ENCODE data around the gene CCDC144A. TPM values are rescaled to one million over a fixed set of nuclear protein-coding genes. Genes with fewer than 3 reads are reported as not detected.
"Not testable (repeated sequence)": the region's sequence is repeated elsewhere in the genome, so short reads cannot be mapped to it uniquely, and the experiment has no call there.

Gene CCDC144A
- total RNA-seq, 2 experiments from 2014 or later = 0.03 to 0.36 TPM

- Histone ChIP-seq H3K79me2 (ENCODE audit: insufficient read depth, low read depth, low read length) (no peaks in the 10 kb centered on the region), H3K9me3 (ENCODE audit: low read length) (no peaks in the 10 kb centered on the region), H4K20me1 (ENCODE audit: insufficient read depth, low read length) (no peaks in the 10 kb centered on the region), H3K36me3 (ENCODE audit: insufficient read depth, low read length) (no peaks in the 10 kb centered on the region), H2AFZ (ENCODE audit: low read length) (no peak overlapping the region), H3K4me3 (ENCODE audit: low read depth, low read length, poor library complexity, severe bottlenecking) (no peak overlapping the region), H3K27ac (ENCODE audit: low read depth, low read length, poor library complexity, severe bottlenecking) (no peak overlapping the region), H3K4me2 (ENCODE audit: low read length) (no peak overlapping the region), H3K9me2 (ENCODE audit: insufficient read depth, low read length) (no peaks in the 10 kb centered on the region), H3K4me1 (ENCODE audit: insufficient read depth, low read length, poor library complexity, severe bottlenecking) (no peaks in the 10 kb centered on the region)
- intact Hi-C loops (cut with micrococcal nuclease; ENCODE audit: unreplicated experiment) = no loop called here
- CTCF ChIA-PET (ENCODE audit: unreplicated experiment) = no interaction called here
- no peak for DNase-seq (ENCODE audit: low spot score)
- no TSS peak for BruUV-seq (replicated peaks)
- POLR2A ChIA-PET = no interaction called here
- TF ChIP-seq, protein P1, sequence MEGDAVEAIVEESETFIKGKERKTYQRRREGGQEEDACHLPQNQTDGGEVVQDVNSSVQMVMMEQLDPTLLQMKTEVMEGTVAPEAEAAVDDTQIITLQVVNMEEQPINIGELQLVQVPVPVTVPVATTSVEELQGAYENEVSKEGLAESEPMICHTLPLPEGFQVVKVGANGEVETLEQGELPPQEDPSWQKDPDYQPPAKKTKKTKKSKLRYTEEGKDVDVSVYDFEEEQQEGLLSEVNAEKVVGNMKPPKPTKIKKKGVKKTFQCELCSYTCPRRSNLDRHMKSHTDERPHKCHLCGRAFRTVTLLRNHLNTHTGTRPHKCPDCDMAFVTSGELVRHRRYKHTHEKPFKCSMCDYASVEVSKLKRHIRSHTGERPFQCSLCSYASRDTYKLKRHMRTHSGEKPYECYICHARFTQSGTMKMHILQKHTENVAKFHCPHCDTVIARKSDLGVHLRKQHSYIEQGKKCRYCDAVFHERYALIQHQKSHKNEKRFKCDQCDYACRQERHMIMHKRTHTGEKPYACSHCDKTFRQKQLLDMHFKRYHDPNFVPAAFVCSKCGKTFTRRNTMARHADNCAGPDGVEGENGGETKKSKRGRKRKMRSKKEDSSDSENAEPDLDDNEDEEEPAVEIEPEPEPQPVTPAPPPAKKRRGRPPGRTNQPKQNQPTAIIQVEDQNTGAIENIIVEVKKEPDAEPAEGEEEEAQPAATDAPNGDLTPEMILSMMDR (conservative IDR thresholded peaks at IDR 0.05; ENCODE audit: low read length) = no peak
- TF ChIP-seq EZH2phosphoT487 (IDR thresholded peaks at IDR 0.05; ENCODE audit: borderline replicate concordance, low read depth, low read length) = no peak
Observed at GRCh38 chr17:16820979-16821543, 131.0 kb downstream of the CCDC144A start.

DNA sequence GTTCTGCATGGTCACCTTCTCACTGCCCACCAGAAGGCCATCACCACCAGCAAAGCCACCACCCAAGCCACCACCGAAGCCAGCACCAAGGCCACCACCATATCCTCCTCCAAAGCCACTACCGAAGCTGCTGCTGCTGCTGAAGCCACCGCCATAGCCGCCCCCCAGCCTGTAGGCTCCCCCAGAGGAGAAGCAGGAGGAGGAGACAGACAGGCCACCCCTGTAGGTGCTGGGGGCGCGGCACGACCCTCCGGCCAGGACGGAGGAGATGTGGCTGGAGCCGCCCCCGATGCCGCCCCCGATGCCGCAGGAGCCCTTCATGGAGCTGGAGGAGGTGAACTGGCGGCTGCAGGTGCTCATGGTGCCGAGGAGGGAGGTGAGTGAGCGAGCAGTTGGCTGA lies 132.1 kb downstream of the CCDC144A start:
- H3K9me2 ChIP-seq (ENCODE audit: insufficient read depth, low read length); H3K4me3 ChIP-seq (ENCODE audit: low read depth, low read length, poor library complexity, severe bottlenecking); H3K79me2 ChIP-seq (ENCODE audit: insufficient read depth, low read depth, low read length); BruUV-seq (replicated peaks); CTCF ChIA-PET (ENCODE audit: unreplicated experiment); H3K36me3 ChIP-seq (ENCODE audit: insufficient read depth, low read length); POLR2A ChIA-PET; H3K4me1 ChIP-seq (ENCODE audit: insufficient read depth, low read length, poor library complexity, severe bottlenecking); H2AFZ ChIP-seq (ENCODE audit: low read length); H3K27ac ChIP-seq (ENCODE audit: low read depth, low read length, poor library complexity, severe bottlenecking); H3K9me3 ChIP-seq (ENCODE audit: low read length); H4K20me1 ChIP-seq (ENCODE audit: insufficient read depth, low read length); DNase-seq (ENCODE audit: low spot score); H3K4me2 ChIP-seq (ENCODE audit: low read length); intact Hi-C loops (cut with micrococcal nuclease; ENCODE audit: unreplicated experiment): not testable (repeated sequence)

- H2AFZ ChIP-seq (ENCODE audit: low read length); CTCF ChIA-PET (ENCODE audit: unreplicated experiment); H4K20me1 ChIP-seq (ENCODE audit: insufficient read depth, low read length); POLR2A ChIA-PET; BruUV-seq (replicated peaks); H3K4me1 ChIP-seq (ENCODE audit: insufficient read depth, low read length, poor library complexity, severe bottlenecking); H3K9me2 ChIP-seq (ENCODE audit: insufficient read depth, low read length); H3K4me2 ChIP-seq (ENCODE audit: low read length); H3K27ac ChIP-seq (ENCODE audit: low read depth, low read length, poor library complexity, severe bottlenecking); H3K79me2 ChIP-seq (ENCODE audit: insufficient read depth, low read depth, low read length); H3K36me3 ChIP-seq (ENCODE audit: insufficient read depth, low read length); H3K4me3 ChIP-seq (ENCODE audit: low read depth, low read length, poor library complexity, severe bottlenecking); intact Hi-C loops (cut with micrococcal nuclease; ENCODE audit: unreplicated experiment); H3K9me3 ChIP-seq (ENCODE audit: low read length); DNase-seq (ENCODE audit: low spot score): not testable (repeated sequence)
Observed at GRCh38 chr17:16823768-16824406, 133.8 kb downstream of the CCDC144A start.

Small RNA genes within 50 kb of the gene (small RNA-seq; reads per million reads assigned to genes)
- gene AC022596.1 (not detected), gene RNU6-405P (not detected)

Other genes starting within 250 kb of the CCDC144A start
- not detected in 2 replicates for gene LRRC75A, start 198.0 kb upstream of the CCDC144A start, total RNA-seq (2014; rRNA removed; shearing (Covaris generic))
- not detected in 2 replicates for gene LRRC75A, start 198.0 kb upstream of the CCDC144A start, total RNA-seq (2022)
- 4.5 and 8.5 TPM in 2 replicates for gene ZNF287, start 121.0 kb upstream of the CCDC144A start, total RNA-seq (2014; rRNA removed; shearing (Covaris generic))
- gene ZNF287, start 121.0 kb upstream of the CCDC144A start, total RNA-seq (2022) = 7.0 and 9.1 TPM in 2 replicates
- 3.5 and 4.0 TPM in 2 replicates for gene ZNF624, start 36.4 kb upstream of the CCDC144A start, total RNA-seq (2014; rRNA removed; shearing (Covaris generic))
- gene ZNF624, start 36.4 kb upstream of the CCDC144A start, total RNA-seq (2022) = 5.8 and 9.4 TPM in 2 replicates

Measured in OCI-LY7 (cell line).